ENCODE results near the gene UBE2D3. TPM values are rescaled to one million over a fixed set of nuclear protein-coding genes. Genes with fewer than 3 reads are reported as not detected.

The UBE2D3 gene
- total RNA-seq, 1 donor: 487 TPM

GRCh38 chr4:102849579-102850104 is 22.3 kb upstream of the UBE2D3 start:
- no peak for DNase-seq (ENCODE audit: low read depth)
- H3K4me3 ChIP-seq (ENCODE audit: low read depth, low read length): no peak overlapping the region
- TF ChIP-seq CTCF (IDR thresholded peaks at IDR 0.05; ENCODE audit: insufficient read depth, low read length): no peak

GRCh38 chr4:102847687-102848086 is 20.3 kb upstream of the UBE2D3 start:
- H3K4me3 ChIP-seq (ENCODE audit: low read depth, low read length): no peak overlapping the region
- no peak for DNase-seq (ENCODE audit: low read depth)
- no peak for TF ChIP-seq CTCF (IDR thresholded peaks at IDR 0.05; ENCODE audit: insufficient read depth, low read length)

DNA sequence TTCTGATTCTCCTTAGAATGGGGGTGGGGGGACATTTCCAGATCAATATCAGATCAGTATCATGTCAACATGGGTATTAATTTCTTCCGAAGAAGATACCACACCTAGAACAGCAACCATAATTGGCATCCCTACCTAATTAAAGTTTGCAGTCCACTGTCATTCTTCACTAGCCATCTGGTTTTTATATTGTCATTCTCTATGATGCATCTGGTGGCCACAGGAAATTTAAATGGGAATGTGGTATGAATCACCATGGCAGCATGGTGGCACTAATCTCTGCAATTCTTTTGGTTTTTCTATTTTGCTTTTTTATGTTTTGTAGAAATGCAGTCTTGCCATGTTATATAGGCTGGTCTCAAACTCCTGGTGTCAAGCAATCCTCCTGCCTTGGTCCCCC is 16.6 kb upstream of the UBE2D3 start:
- no peak for DNase-seq (ENCODE audit: low read depth)
- H3K4me3 ChIP-seq (ENCODE audit: low read depth, low read length): no peak overlapping the region
- no peak for TF ChIP-seq CTCF (IDR thresholded peaks at IDR 0.05; ENCODE audit: insufficient read depth, low read length)

DNA sequence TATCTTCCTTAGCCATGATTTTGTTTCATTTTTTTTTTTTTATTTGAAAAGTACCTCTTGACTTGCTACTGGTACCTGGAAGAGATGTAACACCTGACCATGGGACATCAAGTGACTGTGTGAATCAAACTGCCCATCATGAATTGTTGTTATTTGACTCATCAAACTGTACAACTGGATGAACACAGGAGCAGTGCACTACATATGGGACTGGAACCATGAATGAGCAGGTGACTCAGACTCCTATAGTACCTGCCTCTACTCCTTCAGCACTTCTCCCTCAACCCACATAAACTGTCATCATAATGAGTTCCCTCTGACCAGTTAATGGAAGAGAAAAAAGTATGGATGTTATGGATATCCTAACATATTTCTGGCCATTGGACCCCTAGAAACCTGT is 15.9 kb upstream of the UBE2D3 start:
- no peak overlapping the region for H3K4me3 ChIP-seq (ENCODE audit: low read depth, low read length)
- no peak for DNase-seq (ENCODE audit: low read depth)
- no peak for TF ChIP-seq CTCF (IDR thresholded peaks at IDR 0.05; ENCODE audit: insufficient read depth, low read length)

DNA sequence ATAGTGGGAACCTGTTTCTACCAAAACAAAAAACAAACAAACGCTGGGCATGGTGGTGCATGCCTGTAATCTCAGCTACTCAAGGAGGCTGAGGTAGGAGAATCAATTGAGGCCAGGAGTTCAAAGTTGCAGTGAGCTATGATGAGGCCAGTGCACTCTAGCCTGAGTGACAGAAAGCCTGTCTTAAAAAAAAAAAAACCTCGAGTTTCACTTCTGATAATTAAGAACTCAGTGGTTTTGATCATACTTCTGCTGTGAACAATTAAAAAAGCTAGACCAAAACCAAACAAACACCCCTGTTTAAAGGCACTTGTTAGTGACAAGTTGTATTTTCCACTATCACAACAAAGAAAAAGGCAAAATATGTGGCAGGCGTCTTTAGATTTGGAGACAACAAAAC is 15.0 kb upstream of the UBE2D3 start:
- DNase-seq (ENCODE audit: low read depth): no peak
- H3K4me3 ChIP-seq (ENCODE audit: low read depth, low read length): no peak overlapping the region
- TF ChIP-seq CTCF (IDR thresholded peaks at IDR 0.05; ENCODE audit: insufficient read depth, low read length): no peak

DNA sequence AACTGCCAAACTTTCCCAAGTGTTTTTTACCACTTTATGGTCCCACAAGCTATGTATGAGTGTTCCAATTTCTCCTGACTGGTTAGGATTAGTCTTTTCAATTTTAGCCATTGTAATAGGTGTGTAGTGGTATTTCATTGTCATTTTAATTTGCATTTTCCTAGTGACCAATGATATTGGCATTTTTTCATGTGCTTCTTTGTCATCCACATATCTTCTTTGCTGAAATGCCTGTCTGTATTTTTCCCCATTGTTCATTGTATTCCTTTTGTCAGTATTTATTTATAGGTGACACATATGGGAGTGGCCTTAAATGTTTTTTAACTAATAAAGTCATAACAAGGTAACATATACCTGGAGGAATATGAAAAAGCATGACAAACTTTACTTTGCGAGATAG is 9.2 kb upstream of the UBE2D3 start:
- H3K4me3 ChIP-seq (ENCODE audit: low read depth, low read length): no peak overlapping the region
- TF ChIP-seq CTCF (IDR thresholded peaks at IDR 0.05; ENCODE audit: insufficient read depth, low read length): no peak
- no peak for DNase-seq (ENCODE audit: low read depth)

DNA sequence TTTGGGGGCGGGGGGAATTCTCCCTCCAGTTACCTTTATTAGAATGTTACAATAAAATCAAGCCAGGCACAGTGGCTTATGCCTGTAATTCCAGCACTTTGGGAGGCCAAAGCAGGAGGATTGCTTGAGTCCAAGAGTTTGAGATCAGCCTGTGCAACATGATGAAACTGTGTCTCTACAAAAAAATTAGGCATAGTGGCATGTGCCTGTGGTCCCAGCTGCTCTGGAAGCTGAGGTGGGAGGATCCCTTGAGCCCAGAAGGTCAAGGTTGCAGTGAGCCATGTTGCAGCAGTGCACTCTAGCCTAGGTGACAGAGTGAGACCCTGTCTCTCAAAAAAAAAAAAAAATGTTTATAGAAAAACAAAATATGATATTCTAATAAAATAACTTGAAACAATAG is 5.3 kb upstream of the UBE2D3 start:
- DNase-seq (ENCODE audit: low read depth): no peak
- TF ChIP-seq CTCF (IDR thresholded peaks at IDR 0.05; ENCODE audit: insufficient read depth, low read length): no peak
- no peak overlapping the region for H3K4me3 ChIP-seq (ENCODE audit: low read depth, low read length)

Measured in fibroblast of the aortic adventitia (primary cell).